Astrocyte of the cerebellum (primary cell): ENCODE measurements around the gene WDR19.
"Not testable (repeated sequence)": the region's sequence is repeated elsewhere in the genome, so short reads cannot be mapped to it uniquely, and the experiment has no call there.

Experiments used
- DNase-seq: peaks from one replicate; pipeline ENCODE4 v3.0.0-alpha.2; 2011; ENCODE audit warnings: low read depth
- H3K4me3 ChIP-seq: 2 replicates; pipeline ENCODE4 v1.5.1; 2011; ENCODE audit warnings: mild to moderate bottlenecking, low read depth, low read length, moderate library complexity
- CTCF ChIP-seq: IDR thresholded peaks from 2 replicates; pipeline ENCODE4 v1.5.1; 2012; ENCODE audit warnings: low read length, low read depth, moderate library complexity, mild to moderate bottlenecking; ENCODE audit errors: missing control alignments
- in situ Hi-C: cut with HindIII; loops from 2 replicates; pipeline ENCODE4 v1.10.0; 2017; ENCODE audit warnings: low sequenced_read_pairs

Gene WDR19

GRCh38 chr4:39181905-39182638, at the start of gene WDR19:
Gene WDR19, plus strand, starts transcription at chr4:39182529. Its CDS starts 29 bp downstream, at chr4:39182558.
- DNase-seq, result peak; percentile 99
- TF ChIP-seq CTCF, result peak; percentile 58
- H3K4me3 ChIP-seq, result peak within 1 kb of the TSS; percentile 97
- in situ Hi-C loops, result no loop called here

- no peak overlapping the region for H3K4me3 ChIP-seq
- in situ Hi-C loops, result no loop called here
- no peak for DNase-seq
- TF ChIP-seq CTCF, result no peak
Measured at GRCh38 chr4:39133623-39134022, 48.7 kb upstream of the WDR19 start.

GRCh38 chr4:39134683-39135306, 47.5 kb upstream of the WDR19 start:
- no peak for DNase-seq
- in situ Hi-C loops, result no loop called here
- TF ChIP-seq CTCF, result no peak
- H3K4me3 ChIP-seq, result no peak overlapping the region

- H3K4me3 ChIP-seq, DNase-seq, in situ Hi-C loops: not testable (repeated sequence)
Measured at GRCh38 chr4:39138227-39138626, 44.1 kb upstream of the WDR19 start.

- no peak overlapping the region for H3K4me3 ChIP-seq
- in situ Hi-C loops, result no loop called here
- TF ChIP-seq CTCF, result no peak
- DNase-seq, result no peak
Measured at GRCh38 chr4:39146211-39146610, 36.1 kb upstream of the WDR19 start.

- no peak for TF ChIP-seq CTCF
- DNase-seq, result no peak
- no peak overlapping the region for H3K4me3 ChIP-seq
- in situ Hi-C loops, result no loop called here
Measured at GRCh38 chr4:39154009-39154408, 28.3 kb upstream of the WDR19 start.

GRCh38 chr4:39157520-39157919, 24.8 kb upstream of the WDR19 start:
- in situ Hi-C loops, result no loop called here
- TF ChIP-seq CTCF, result no peak
- DNase-seq, result no peak
- H3K4me3 ChIP-seq, result no peak overlapping the region
